GM21526 (cell line): Measurements from ENCODE around the gene SPIB.
"Not testable (repeated sequence)": the region's sequence is repeated elsewhere in the genome, so short reads cannot be mapped to it uniquely, and the experiment has no call there.

Experiments
- ATAC-seq: cut with Tn5 transposase; IDR thresholded peaks from one replicate; pipeline ENCODE4 v1.9.1; 2021; ENCODE audit warnings: moderate library complexity; ENCODE audit not compliant: unreplicated experiment, low FRiP score

The SPIB gene

DNA sequence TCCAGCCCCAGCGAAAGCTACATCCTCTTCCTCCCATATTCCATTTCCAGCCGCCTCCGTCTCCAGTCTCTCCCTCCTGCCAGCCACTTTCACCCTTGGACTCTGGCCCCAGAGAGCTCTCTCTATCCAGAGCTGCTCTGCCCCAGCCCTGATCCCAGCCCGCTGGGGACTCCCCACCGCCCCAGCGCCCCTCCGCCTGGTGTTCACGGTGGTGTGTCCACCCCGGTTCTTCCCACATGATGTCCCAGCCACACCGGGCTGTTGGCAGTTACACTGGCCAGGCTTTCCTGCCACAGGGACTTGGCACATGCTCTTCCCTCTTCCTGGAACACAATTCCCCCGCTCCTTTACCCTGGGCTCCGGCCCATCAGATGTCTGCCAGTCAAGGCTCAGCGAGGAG lies 46.3 kb downstream of the SPIB start:
- ATAC-seq, result no peak

DNA sequence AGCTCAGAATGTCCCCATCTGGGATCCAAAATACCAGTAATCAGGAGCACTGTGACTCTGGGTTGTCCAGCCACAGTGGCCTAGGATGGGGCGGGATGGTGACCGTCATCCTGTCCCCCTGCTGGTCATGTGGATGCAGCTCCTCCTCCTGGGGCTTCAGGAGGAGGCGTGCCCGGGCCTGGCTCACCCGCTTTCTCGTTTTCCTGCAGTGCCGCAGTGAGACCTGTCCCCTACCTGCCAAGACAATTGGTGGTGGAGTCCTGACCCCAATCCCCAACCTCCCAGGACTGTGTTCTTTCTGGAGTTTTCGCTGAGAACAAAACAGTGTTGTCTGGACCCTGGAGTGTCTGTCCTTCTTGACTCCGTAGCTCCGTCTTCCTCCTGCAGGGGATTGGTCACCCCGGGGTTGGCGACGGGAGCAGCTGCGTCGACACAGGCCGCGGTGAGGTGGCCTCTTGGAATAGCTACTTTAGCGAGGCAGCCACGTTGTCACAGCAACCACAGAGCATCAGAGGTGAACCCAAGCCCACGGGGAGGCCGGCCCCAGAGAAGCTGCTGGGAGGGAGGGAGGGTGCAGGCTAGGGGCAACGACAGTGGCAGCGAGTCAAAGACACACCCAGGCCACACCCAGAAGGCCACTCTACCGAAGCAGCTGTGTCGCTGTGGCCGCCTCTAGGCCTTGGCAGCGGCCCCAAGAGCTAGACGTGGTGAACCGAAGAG lies 47.4 kb downstream of the SPIB start:
- no peak for ATAC-seq

DNA sequence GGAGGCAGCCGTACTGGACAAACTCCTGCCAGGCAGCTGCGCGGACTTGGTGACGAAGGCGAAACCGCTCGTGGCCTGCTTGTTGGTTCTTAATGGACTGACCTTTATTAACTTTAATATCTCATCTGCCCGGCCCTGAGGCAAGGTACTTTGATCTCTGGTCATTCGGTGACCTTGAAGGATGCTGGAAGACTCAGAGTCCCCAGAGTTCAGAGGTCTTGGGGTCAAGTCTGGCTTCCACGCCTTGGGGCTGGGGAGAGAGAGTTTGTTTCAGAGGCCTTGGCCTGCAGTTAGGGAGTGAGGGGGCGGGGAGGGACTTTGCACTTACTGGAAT lies 47.9 kb downstream of the SPIB start:
- ATAC-seq, result no peak

DNA sequence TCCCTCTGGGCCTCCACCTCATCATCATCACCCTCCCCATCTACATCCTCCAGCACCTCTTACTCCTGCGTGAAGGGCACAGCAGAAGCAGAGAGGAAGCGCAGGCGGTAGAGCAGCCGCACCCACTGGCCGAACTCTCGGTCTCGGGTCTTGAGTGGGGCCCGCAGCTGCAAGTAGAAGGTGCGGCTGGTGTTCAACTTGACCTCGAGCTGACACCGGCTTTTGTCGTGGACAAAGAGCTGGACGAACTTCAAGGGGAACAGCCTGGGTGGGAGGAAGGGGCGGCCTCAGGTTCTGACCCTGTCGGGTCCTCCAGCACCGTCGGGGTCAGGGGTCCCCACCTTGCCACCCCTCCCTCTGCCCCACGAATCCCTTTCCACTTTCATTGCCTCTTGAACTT lies 48.8 kb downstream of the SPIB start:
- ATAC-seq, result no peak

DNA sequence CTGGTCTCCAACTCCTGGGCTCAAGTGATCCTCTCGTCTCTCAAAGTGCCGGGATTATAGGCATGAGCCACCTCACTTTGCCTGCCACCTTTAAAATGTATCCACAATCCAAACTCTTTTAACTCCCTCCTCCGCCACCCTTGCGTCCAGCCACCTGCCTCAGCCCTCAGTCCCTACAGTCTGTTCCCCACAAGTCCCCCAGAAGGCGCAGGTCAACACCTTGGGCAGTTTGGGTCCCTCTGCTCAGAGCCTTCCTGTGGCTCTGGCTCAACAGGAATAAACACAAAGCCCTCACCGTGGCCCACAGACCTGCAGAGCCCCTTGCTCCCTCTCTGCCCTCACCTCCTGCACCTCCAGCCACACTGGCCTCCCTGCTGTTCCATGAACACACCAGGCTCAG lies 50.1 kb downstream of the SPIB start:
- no peak for ATAC-seq

DNA sequence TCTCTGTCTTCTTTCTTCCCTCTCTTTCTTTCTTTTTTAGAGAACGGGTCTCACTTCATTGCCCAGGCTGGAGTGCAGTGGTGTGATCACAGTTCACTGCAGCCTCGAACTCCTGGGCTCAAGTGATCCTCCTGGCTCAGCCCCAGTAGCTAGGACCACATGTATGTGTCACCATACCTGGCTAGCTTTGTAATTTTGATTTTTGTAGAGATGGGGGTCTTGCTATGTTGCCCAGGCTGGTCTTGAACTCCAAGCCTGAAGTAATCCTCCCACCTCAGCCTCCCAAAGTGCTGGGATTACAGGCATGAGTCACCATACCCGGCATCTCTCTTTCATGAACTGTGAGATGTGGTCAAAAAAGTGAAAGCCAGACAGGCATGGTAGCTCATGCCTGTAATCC lies 54.6 kb downstream of the SPIB start:
- ATAC-seq, result not testable (repeated sequence)

DNA sequence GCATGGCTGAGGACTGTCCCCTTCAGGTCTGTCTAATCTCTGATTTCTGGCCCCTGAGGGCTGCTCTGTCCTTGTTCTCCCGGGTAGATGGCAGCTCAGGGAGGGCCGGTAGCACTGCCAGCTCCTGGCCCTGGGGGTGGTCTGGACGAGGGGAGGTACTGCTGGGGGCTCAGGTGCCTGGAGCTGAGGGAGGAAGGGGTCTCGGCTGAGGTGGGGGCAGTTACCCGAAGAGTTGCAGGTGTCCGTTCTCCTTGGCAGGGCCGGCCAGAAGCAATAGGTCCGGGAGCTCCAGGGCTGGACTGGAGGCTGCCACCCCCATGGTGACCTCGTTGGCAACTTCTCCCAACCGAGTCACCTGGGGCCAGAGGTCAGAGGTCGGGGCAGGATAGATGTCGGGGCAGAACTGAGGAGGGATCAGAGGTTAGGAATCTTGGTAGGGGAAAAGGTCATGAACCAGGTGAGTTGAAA lies 56.4 kb downstream of the SPIB start:
- no peak for ATAC-seq

DNA sequence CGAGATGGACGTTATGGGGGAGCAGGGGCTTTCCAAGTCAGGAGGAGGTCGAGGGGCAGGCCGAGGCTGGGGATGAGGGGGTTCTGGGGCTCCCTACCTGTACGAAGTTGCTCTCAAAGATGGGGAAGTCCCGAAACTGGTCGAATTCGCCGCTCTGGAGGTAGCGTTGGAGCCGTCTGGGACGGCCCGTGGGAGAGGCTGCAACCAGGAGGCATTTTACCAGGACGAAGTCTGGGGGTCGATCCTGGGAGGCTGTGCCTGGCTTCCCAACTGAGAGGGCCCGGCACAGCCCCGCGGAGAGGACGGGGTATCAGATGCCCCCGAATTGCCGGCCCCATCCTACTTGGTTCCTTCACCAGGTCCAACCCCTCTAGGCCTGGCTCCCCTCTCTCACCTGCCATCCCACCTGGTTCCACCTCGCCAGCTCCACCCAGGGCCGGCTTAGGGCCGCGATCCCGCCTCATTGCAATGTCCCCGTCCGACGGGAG lies 57.0 kb downstream of the SPIB start:
- no peak for ATAC-seq

DNA sequence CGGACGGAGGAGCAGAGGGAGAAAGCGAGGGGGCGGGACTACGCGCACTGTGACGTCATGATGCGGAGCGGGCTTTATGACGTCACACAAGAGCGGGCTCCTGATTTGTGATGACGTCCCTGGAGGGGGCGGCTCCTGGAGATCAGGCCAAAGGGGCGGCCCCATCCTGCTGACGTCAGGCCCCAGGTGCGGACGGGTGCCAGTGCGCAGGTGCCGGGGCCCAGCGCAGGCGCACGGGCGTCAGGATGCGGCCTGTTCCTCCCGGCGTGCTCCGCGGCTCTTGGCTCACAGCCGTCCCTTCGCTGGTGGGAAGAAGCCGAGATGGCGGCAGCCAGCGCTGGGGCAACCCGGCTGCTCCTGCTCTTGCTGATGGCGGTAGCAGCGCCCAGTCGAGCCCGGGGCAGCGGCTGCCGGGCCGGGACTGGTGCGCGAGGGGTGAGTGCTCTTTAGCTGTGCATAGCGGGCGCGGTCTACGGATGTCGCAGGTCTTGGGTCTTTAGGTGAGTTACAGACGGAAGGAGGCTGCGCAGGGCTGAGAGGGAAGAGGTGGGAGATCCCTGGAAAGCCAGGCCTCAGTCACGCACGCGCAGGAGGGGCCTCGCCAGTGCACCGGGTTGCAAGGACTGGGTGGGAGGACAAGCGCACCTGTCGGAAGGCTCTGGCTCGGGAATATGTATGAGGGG lies 57.6 kb downstream of the SPIB start, which contains the start of the genes EMC10 and GARIN5A:
Gene EMC10 (plus strand): TSS at position 284 of the 683 bp plus-strand sequence. CDS start 38 bp downstream, at position 322.
Gene GARIN5A (minus strand): TSS at position 625 of the 683 bp plus-strand sequence. CDS start 460 bp downstream, at position 165.
- ATAC-seq, result peak; percentile 74

DNA sequence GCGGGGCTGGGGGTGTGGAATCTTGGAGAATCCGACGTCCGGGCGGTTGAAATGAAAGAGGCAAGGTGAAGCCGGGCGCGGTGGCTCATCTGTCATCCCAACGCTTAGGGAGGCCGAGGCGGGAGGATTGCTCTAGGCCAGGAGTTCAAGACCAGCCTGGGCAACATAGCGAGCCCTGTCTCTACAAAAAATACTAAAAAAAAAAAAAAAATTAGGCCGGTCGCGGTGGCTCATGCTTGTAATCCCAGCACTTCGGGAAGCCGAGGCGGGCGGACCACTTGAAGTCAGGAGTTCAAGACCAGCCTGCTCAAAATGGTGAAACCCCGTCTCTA lies 58.1 kb downstream of the SPIB start:
- no peak for ATAC-seq

DNA sequence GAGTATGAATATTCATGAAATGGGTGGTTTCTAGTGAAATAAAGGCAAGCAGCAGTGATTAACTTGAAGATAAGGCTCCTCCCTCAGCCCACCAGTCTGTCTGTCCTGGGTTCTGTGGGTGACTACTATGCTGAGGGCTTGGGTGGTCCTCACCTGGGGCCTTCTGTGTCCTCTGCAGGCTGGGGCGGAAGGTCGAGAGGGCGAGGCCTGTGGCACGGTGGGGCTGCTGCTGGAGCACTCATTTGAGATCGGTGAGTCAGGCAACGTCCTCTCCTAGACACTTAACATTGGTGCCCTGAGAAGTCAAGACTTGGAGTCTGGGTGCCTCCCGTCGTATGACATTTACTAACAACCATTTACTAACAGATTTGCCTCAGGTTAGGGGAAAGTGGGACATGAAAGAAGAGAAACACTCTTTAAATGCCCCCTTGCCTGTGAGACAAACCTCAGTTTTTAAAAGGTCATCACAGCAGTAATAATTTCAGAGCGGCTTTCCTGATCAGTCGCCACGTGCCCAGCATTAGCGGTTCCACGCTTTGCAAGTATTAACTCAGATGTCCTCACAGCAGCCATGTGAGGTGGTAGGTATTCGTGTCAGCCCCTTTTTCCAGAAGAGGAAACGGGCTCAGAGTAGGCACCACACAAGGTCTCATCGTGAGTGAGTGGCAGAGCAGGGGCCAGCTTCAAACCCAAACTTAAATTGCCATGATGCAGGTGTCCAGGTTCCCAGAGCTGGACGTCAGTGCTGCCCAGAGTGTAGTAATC lies 59.2 kb downstream of the SPIB start:
- ATAC-seq, result no peak

DNA sequence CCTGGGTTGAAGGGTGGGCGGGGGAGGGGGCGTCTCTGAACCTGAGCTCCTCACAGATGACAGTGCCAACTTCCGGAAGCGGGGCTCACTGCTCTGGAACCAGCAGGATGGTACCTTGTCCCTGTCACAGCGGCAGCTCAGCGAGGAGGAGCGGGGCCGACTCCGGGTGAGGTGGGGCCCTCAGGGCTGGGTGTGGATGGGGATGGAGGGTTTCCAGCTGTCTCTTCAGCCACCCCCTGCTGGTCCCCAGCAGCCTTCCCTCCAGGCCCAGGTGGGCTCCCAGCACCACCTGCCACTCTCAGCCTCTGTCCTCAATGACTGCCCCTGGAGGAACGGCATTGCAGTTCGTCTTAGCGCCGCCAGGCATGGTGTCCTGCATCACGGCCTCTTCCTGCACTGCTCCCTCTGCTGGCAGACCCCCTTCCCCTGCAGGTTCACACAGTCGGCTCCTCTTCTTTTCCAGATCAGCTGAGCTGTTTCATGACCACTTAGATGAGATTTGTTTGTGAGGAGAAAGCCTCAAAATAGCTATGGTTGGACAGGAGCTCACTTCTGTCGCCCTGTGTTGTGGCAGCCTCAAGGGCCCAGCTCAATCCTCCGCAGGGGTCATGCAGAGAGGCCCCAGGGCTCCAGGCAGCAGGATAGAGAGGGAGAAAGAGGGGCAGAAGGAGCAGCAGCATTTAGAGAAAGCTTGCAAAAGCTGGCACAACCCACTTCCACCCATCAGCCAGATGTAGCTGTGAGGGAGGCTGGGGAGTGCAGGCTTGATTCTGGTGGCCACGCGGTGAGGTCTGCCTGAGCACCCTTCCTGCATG lies 60.4 kb downstream of the SPIB start:
- ATAC-seq, result no peak

DNA sequence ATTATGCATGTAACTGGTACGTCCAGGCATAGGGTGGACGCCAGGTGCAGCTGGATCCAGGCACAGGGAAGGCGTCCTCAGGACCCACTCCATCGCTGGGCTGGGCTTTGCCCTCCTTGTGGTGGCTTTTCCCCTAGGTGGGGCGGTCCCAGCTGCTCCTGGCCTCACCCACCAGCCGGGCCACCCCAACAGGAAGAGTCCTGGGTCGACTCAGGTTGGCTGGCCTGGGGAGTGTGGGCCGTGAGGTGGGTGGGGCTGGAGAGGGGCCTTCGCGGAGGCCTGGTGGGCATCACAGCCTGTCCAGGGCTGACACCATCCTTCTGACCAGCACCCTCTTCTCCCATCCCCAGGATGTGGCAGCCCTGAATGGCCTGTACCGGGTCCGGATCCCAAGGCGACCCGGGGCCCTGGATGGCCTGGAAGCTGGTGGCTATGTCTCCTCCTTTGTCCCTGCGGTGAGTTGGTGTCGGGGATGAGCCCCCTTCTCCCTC lies 61.1 kb downstream of the SPIB start:
- no peak for ATAC-seq

DNA sequence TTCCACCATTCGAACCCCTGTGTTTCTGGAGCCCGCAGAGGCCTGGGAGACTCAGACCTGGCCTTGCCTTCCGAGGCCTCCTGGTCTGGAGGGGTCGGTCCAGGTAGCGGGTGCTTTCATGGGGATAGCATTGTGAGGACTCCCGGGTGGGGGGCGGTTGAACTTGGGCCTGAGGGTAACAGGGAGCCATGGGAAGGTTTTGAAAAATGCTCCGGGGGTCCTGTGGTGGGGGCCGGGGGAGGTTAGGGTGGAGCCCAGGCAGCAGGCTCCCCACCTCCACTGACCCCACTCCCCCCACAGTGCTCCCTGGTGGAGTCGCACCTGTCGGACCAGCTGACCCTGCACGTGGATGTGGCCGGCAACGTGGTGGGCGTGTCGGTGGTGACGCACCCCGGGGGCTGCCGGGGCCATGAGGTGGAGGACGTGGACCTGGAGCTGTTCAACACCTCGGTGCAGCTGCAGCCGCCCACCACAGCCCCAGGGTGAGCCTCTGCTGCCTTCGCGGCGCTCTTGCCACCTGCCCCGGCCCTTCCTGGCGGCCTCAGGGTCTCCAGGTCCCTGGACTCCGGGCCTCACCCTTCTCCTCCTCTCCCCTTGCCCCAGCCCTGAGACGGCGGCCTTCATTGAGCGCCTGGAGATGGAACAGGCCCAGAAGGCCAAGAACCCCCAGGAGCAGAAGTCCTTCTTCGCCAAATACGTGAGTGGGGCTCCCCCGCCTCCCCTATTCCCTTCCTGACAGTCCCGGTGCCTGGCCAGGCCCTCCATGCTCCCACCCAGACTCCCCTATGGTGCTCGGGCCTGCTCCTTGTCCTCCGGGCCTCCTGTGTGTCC lies 61.8 kb downstream of the SPIB start:
- ATAC-seq, result no peak
